PC-9 (cell line): Measurements from ENCODE around the gene IFNL1. TPM values are rescaled to one million over a fixed set of nuclear protein-coding genes. Genes with fewer than 3 reads are reported as not detected.

Source experiments
- BruUV-seq: library from RNA; stranded (reverse); fragments of 400-500 nt; replicated peaks from 2 replicates; lab custom pipeline; 2021; lab: Mats Ljungman, UMichigan
- CTCF ChIA-PET: fragments of 300-600 bp; sonication (Branson Sonifier 250); formaldehyde crosslinking; loops from one replicate; lab custom pipeline; 2022; ENCODE audit warnings: antibody characterized with exemption; lab: Charles Lee
- POLR2A ChIA-PET: fragments of 300-600 bp; sonication (Branson Sonifier 250); formaldehyde crosslinking; loops from one replicate; lab custom pipeline; 2022; ENCODE audit warnings: antibody characterized with exemption; ENCODE audit not compliant: unreplicated experiment; lab: Charles Lee
- DNase-seq, 2 experiments: peaks; one replicate each; pipeline versions ENCODE4 v3.0.0 to v3.0.0-alpha.2; 2015 to 2022; ENCODE audit warnings: mixed read lengths in 1 of 2
- H2AFZ ChIP-seq: fragments of 200-600 bp; sonication (generic); 2 replicates; pipeline ENCODE4 v1.8.1; 2017; ENCODE audit warnings: antibody characterized with exemption
- H3F3A ChIP-seq: fragments of 200-600 bp; sonication (generic); 2 replicates; pipeline ENCODE4 v1.8.1; 2017; ENCODE audit warnings: antibody characterized with exemption, mild to moderate bottlenecking, low read depth; ENCODE audit not compliant: insufficient read depth
- H3K27ac ChIP-seq: fragments of 200-600 bp; sonication (generic); 2 replicates; pipeline ENCODE4 v1.6.1; 2016; ENCODE audit warnings: mixed run types
- H3K27me3 ChIP-seq: fragments of 200-600 bp; sonication (generic); 2 replicates; pipeline ENCODE4 v1.6.1; 2016; ENCODE audit warnings: low read depth, mixed run types; ENCODE audit not compliant: insufficient read depth
- H3K36me3 ChIP-seq: fragments of 200-600 bp; sonication (generic); 2 replicates; pipeline ENCODE4 v1.6.1; 2016; ENCODE audit warnings: low read depth, mixed run types
- H3K4me1 ChIP-seq: fragments of 200-600 bp; sonication (generic); replicated peaks from 2 replicates; pipeline ENCODE4 v1.6.1; 2016; ENCODE audit warnings: mixed run types; ENCODE audit not compliant: insufficient read depth
- H3K4me2 ChIP-seq: fragments of 200-600 bp; sonication (generic); 2 replicates; pipeline ENCODE4 v1.6.1; 2017; ENCODE audit warnings: mixed run types
- H3K4me3 ChIP-seq: fragments of 200-600 bp; sonication (generic); 2 replicates; pipeline ENCODE4 v1.6.1; 2016; ENCODE audit warnings: mixed run types
- H3K79me2 ChIP-seq: fragments of 200-600 bp; sonication (generic); 2 replicates; pipeline ENCODE4 v1.6.1; 2017; ENCODE audit warnings: low read depth, mixed run types
- H3K9me2 ChIP-seq: fragments of 200-600 bp; sonication (generic); 2 replicates; pipeline ENCODE4 v1.8.1; 2017; ENCODE audit warnings: mild to moderate bottlenecking; ENCODE audit not compliant: insufficient read depth
- H3K9me3 ChIP-seq: fragments of 200-600 bp; sonication (generic); 2 replicates; pipeline ENCODE4 v1.8.1; 2016; ENCODE audit warnings: low read depth; ENCODE audit not compliant: insufficient read depth
- H4K20me1 ChIP-seq: fragments of 200-600 bp; sonication (generic); 2 replicates; pipeline ENCODE4 v1.8.1; 2017; ENCODE audit not compliant: insufficient read depth
- EZH2 ChIP-seq: fragments of 200-600 bp; sonication (generic); IDR thresholded peaks from 2 replicates; pipeline ENCODE4 v1.8.0; 2017; ENCODE audit warnings: antibody characterized with exemption, low read depth
- intact Hi-C: fragments of 100-400 bp; cut with micrococcal nuclease; formaldehyde crosslinking; loops from one replicate; pipeline ENCODE4 v1.10.0; 2022; ENCODE audit not compliant: unreplicated experiment
- total RNA-seq: library from RNA; stranded (reverse); gene quantifications from 2 replicates; pipeline ENCODE4 v1.2.3, GENCODE V29; 2021
- TF ChIP-seq, protein P1 (sequence below): fragments of 200-600 bp; sonication (generic); conservative IDR thresholded peaks from 2 replicates; pipeline ENCODE4 v1.6.1; 2017; ENCODE audit warnings: mixed run types, antibody characterized with exemption, mild to moderate bottlenecking, moderate library complexity

IFNL1 gene
- total RNA-seq, 1 experiment from 2014 or later: not detected

DNA sequence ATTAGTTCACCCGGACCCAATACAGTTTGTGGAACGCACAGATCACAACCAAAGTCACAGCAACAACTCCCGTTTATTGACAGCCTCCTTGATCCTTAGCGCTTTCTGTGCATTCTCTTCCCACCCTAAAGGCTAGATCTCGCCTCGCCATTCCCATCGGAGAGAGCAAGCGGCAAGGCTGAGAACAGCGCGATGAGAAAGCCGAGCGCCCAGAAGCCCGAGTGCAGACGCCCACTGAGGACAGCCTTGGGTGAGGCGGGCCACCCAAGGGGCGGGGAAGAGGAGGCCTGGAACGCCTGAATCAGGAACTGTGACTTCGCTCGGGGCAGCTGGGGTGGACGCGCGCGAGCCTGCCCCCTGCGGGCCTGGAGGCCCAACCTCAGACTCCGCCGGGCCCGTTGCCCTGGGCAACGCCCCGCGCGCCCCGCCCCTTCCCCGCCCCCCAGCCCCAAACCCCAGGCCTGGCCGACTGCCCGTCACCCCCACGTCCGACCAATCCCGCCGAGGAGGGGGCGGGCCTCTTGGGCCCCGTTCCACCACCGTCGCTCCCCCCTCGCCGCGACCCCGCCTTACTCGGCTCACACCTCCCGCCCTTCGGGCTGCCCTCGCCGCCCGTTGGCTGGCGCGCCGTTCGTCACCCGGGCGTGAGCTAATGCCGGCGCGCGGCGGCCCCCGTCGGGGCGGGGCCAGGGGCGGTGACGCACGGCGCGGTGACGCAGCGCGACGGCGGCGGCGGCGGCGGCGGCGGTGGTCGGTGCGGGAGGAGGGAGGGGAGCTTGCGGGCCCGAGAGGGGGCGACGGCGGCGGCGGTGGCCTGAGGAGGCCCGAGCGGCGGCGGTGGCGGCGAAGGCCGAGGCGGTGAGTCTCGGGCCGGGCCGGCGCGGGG lies 45.8 kb downstream of the IFNL1 start, which contains the start of gene SAMD4B:
TSS of gene SAMD4B (plus strand) at position 703 of the 886 bp plus-strand sequence. CDS start 14,473 bp downstream, outside the sequence.
- TF ChIP-seq EZH2: no peak
- TF ChIP-seq, protein P1, sequence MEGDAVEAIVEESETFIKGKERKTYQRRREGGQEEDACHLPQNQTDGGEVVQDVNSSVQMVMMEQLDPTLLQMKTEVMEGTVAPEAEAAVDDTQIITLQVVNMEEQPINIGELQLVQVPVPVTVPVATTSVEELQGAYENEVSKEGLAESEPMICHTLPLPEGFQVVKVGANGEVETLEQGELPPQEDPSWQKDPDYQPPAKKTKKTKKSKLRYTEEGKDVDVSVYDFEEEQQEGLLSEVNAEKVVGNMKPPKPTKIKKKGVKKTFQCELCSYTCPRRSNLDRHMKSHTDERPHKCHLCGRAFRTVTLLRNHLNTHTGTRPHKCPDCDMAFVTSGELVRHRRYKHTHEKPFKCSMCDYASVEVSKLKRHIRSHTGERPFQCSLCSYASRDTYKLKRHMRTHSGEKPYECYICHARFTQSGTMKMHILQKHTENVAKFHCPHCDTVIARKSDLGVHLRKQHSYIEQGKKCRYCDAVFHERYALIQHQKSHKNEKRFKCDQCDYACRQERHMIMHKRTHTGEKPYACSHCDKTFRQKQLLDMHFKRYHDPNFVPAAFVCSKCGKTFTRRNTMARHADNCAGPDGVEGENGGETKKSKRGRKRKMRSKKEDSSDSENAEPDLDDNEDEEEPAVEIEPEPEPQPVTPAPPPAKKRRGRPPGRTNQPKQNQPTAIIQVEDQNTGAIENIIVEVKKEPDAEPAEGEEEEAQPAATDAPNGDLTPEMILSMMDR: peak; percentile 65
- ChIA-PET CTCF (interaction anchor here (0.6 to 1.0 kb wide), 8 partner anchors 11 to 1050 kb away, joined by 3 to 15 read pairs (median 6); partner anchors contain the start of genes GGN and TIMM50), POLR2A (interaction anchor here (0.6 to 1.1 kb wide), 5 partner anchors 44 to 481 kb away, joined by 4 to 19 read pairs (median 6); partner anchors contain the start of gene RPS16)
- H3K27me3 ChIP-seq: no peaks in the 10 kb centered on the region
- H3K9me2 ChIP-seq: no peaks in the 10 kb centered on the region
- peak within 1 kb of the TSS; percentile 98 for H2AFZ ChIP-seq
- peaks cover 10% of the 10 kb centered on the region; the same call in 1 of the 2 replicates for H3F3A ChIP-seq
- peak within 1 kb of the TSS; percentile 90 for H3K4me2 ChIP-seq
- peak within 1 kb of the TSS; percentile 89 for H3K4me3 ChIP-seq
- BruUV-seq: TSS peak; percentile 91
- H3K79me2 ChIP-seq: peaks cover 54% of the 10 kb centered on the region
- intact Hi-C loops: loop anchor here (1.0 to 5.0 kb wide), 4 partner anchors 70 to 380 kb away; partner anchors contain the start of genes FBXO27 and PLEKHG2
- H3K27ac ChIP-seq: peak within 1 kb of the TSS; percentile 34
- DNase-seq: peak; percentile 87 to 99
- H4K20me1 ChIP-seq: peaks cover 18% of the 10 kb centered on the region
- H3K9me3 ChIP-seq: no peaks in the 10 kb centered on the region
- H3K4me1 ChIP-seq: peaks cover 16% of the 10 kb centered on the region
- 0 out of 2 replicates have a peak, but pooled peaks cover 10% of the 10 kb centered on the region for H3K36me3 ChIP-seq

DNA sequence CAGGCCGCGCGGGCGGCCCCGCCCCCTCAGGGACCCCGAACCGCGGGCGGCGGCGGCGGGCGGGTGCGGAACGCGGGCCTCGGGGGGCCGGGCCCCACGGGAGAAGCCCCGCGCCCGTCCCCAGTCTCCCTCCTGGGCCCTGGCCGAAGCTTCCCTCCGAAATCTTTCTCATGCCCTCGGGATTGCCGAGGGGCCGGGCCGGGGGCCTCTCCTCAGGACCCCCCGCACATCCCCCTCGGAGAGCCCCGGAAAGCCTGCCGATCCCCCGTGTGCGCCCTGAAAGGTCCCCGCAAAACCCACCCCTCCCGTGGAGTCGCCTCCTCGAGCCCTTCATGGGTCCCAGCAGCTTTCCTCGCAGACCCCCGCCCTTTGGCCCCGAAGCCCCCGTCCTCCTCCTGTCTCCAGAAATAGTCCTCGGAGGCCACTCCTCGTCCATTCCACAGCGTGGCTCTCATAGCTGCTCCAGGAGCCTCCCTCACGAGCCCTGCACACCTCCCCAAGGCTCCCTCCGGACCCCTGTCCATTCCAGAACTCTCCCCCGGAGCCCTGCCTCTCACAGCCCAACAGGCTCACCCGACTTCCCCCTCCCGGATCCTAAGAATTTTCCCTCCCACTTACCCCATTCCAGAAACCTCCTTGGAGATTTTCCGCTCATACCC lies 46.6 kb downstream of the IFNL1 start:
- Histone ChIP-seq H3K9me3 (no peaks in the 10 kb centered on the region), H3K4me3 (peak overlapping the region; percentile 89), H3K4me1 (peaks cover 16% of the 10 kb centered on the region), H2AFZ (peak overlapping the region; percentile 45; the same call in 1 of the 2 replicates), H3K27me3 (no peaks in the 10 kb centered on the region), H3K9me2 (no peaks in the 10 kb centered on the region), H3K4me2 (peak overlapping the region; percentile 88), H3K27ac (no peak overlapping the region; the same call in 1 of the 2 replicates), H3F3A (peaks cover 5% of the 10 kb centered on the region; the same call in 1 of the 2 replicates), H3K36me3 (0 out of 2 replicates have a peak, but pooled peaks cover 10% of the 10 kb centered on the region), H4K20me1 (peaks cover 23% of the 10 kb centered on the region), H3K79me2 (peaks cover 62% of the 10 kb centered on the region)
- no TSS peak for BruUV-seq
- ChIA-PET CTCF (interaction anchor here (0.6 to 1.0 kb wide), 9 partner anchors 11 to 1051 kb away, joined by 3 to 15 read pairs (median 5); partner anchors contain the start of gene TIMM50), POLR2A (interaction anchor here (0.5 to 1.1 kb wide), 7 partner anchors 43 to 981 kb away, joined by 4 to 25 read pairs (median 5); partner anchors contain the start of gene RPS16)
- no peak for TF ChIP-seq EZH2
- TF ChIP-seq, protein P1: no peak
- intact Hi-C loops: loop anchor here (1.0 to 5.0 kb wide), 4 partner anchors 70 to 380 kb away; partner anchors contain the start of genes FBXO27 and PLEKHG2
- no peak for DNase-seq

DNA sequence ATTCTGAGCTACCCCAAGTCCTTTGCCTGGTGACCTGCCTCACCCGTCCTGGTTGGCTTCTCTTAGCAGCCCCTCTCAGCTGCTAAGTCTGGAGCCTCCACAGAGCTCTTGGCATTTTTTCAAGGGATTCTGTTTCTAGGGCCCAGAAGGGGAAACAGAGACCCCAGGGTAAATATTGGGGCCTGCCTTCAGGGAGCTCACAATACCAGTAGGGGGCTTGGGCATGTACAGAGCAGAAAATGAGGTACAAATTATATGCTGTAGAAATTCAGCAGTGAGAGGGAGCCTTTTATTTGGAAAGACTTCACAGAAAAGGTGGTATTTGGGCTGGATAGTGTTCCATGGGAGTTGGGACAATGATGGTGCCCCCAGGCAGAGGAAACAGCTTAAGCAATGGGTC lies 49.7 kb downstream of the IFNL1 start:
- intact Hi-C loops: no loop called here
- POLR2A ChIA-PET: no interaction called here
- Histone ChIP-seq H3K4me3 (no peak overlapping the region), H3K36me3 (0 out of 2 replicates have a peak, but pooled peaks cover 10% of the 10 kb centered on the region), H3K27me3 (no peaks in the 10 kb centered on the region), H3F3A (no peaks in the 10 kb centered on the region; the same call in 1 of the 2 replicates), H3K79me2 (peaks cover 62% of the 10 kb centered on the region), H3K27ac (no peak overlapping the region), H4K20me1 (peaks cover 36% of the 10 kb centered on the region), H3K4me2 (no peak overlapping the region), H3K9me3 (no peaks in the 10 kb centered on the region), H3K9me2 (no peaks in the 10 kb centered on the region), H2AFZ (no peak overlapping the region), H3K4me1 (peaks cover 7% of the 10 kb centered on the region)
- BruUV-seq: no TSS peak
- TF ChIP-seq EZH2: no peak
- TF ChIP-seq, protein P1: no peak
- DNase-seq: no peak
- CTCF ChIA-PET: no interaction called here
